Measurements from ENCODE around the gene TULP4. TPM values are rescaled to one million over a fixed set of nuclear protein-coding genes. Genes with fewer than 3 reads are reported as not detected.

Gene TULP4
- total RNA-seq, 1 donor from 2014 or later, result 252 TPM

DNA sequence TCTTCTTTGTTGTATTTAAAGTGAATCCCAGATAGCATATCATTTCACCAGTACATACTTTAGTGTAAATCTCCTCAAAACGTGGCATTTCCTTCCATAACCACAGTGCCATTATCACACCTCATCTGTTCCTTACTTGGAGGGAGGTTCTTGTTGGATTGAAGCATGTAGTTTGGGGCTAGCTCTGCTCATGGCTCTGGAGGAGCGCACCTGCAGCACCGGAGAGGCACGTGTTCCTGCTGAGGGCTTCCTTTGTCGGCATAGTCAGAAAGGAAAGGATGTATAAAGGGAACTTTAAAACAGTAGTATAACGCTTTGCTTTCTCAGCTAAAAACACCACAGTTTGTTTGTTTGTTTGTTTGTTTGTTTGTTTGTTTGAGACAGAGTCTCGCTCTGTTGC is 126.0 kb downstream of the TULP4 start:
- no peak overlapping the region for H2AFZ ChIP-seq (replicated peaks)
- no peaks in the 10 kb centered on the region for H3K4me1 ChIP-seq
- H3K36me3 Mint-ChIP-seq, result peaks cover 6% of the 10 kb centered on the region
- H3K4me3 Mint-ChIP-seq, result no peak overlapping the region
- no peaks in the 10 kb centered on the region for H3K27me3 ChIP-seq
- H3F3A ChIP-seq (ENCODE audit: low read depth), result no peaks in the 10 kb centered on the region
- peaks cover 2% of the 10 kb centered on the region for H3K27me3 Mint-ChIP-seq (ENCODE audit: insufficient read depth, low read depth)
- no peak overlapping the region for H3K9ac ChIP-seq
- no peak overlapping the region for H3K4me3 ChIP-seq
- no peaks in the 10 kb centered on the region for H3K36me3 ChIP-seq
- H3K9me3 Mint-ChIP-seq, result no peaks in the 10 kb centered on the region
- H3K4me2 ChIP-seq, result no peak overlapping the region
- no peak for DNase-seq (ENCODE audit: low spot score)
- peaks cover 10% of the 10 kb centered on the region for H3K4me1 Mint-ChIP-seq
- H3K27ac ChIP-seq, result no peak overlapping the region
- no peak for TF ChIP-seq EZH2 (IDR thresholded peaks at IDR 0.05)
- TF ChIP-seq EZH2phosphoT487 (IDR thresholded peaks at IDR 0.05), result no peak
- TF ChIP-seq, protein P1, sequence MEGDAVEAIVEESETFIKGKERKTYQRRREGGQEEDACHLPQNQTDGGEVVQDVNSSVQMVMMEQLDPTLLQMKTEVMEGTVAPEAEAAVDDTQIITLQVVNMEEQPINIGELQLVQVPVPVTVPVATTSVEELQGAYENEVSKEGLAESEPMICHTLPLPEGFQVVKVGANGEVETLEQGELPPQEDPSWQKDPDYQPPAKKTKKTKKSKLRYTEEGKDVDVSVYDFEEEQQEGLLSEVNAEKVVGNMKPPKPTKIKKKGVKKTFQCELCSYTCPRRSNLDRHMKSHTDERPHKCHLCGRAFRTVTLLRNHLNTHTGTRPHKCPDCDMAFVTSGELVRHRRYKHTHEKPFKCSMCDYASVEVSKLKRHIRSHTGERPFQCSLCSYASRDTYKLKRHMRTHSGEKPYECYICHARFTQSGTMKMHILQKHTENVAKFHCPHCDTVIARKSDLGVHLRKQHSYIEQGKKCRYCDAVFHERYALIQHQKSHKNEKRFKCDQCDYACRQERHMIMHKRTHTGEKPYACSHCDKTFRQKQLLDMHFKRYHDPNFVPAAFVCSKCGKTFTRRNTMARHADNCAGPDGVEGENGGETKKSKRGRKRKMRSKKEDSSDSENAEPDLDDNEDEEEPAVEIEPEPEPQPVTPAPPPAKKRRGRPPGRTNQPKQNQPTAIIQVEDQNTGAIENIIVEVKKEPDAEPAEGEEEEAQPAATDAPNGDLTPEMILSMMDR (IDR thresholded peaks at IDR 0.05), result no peak
- no peak overlapping the region for H3K27ac Mint-ChIP-seq
- no peaks in the 10 kb centered on the region for H4K20me1 ChIP-seq (ENCODE audit: low read depth)
- no peaks in the 10 kb centered on the region for H3K9me3 ChIP-seq (ENCODE audit: low read depth)
- no peaks in the 10 kb centered on the region for H3K79me2 ChIP-seq (ENCODE audit: low read depth)

DNA sequence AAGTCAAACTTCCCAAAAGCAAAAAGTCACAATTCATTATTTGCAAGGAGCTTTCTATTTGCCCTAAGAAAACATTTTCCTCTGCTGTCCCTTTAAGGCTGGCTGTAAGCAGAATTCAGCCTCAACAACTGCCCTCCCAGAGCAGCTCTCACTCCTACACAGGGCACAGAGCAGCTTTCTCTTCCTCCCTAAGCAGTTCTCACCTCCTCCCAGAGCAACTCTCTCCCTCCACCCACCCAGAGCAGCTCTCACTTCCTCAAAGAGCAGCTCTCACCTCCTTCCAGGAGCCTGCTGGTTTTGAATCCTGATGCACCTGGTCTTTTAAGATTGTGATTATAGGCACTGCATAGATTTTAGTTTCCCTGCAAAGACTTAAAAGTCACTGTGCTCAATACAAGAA is 127.0 kb downstream of the TULP4 start:
- no peaks in the 10 kb centered on the region for H3F3A ChIP-seq (ENCODE audit: low read depth)
- H3K36me3 ChIP-seq, result peaks cover 3% of the 10 kb centered on the region
- H4K20me1 ChIP-seq (ENCODE audit: low read depth), result no peaks in the 10 kb centered on the region
- Mint-ChIP-seq H3K4me1 (peaks cover 10% of the 10 kb centered on the region), H3K27ac (no peak overlapping the region), H3K4me3 (no peak overlapping the region), H3K36me3 (peaks cover 11% of the 10 kb centered on the region), H3K27me3 (ENCODE audit: insufficient read depth, low read depth) (peaks cover 2% of the 10 kb centered on the region), H3K9me3 (no peaks in the 10 kb centered on the region)
- no peak overlapping the region for H2AFZ ChIP-seq (replicated peaks)
- H3K9me3 ChIP-seq (ENCODE audit: low read depth), result no peaks in the 10 kb centered on the region
- no peak for DNase-seq (ENCODE audit: low spot score)
- H3K79me2 ChIP-seq (ENCODE audit: low read depth), result no peaks in the 10 kb centered on the region
- no peak overlapping the region for H3K27ac ChIP-seq
- no peaks in the 10 kb centered on the region for H3K4me1 ChIP-seq
- no peaks in the 10 kb centered on the region for H3K27me3 ChIP-seq
- no peak for TF ChIP-seq EZH2 (IDR thresholded peaks at IDR 0.05)
- TF ChIP-seq, protein P1 (IDR thresholded peaks at IDR 0.05), result no peak
- no peak overlapping the region for H3K4me3 ChIP-seq
- no peak overlapping the region for H3K9ac ChIP-seq
- H3K4me2 ChIP-seq, result no peak overlapping the region

DNA sequence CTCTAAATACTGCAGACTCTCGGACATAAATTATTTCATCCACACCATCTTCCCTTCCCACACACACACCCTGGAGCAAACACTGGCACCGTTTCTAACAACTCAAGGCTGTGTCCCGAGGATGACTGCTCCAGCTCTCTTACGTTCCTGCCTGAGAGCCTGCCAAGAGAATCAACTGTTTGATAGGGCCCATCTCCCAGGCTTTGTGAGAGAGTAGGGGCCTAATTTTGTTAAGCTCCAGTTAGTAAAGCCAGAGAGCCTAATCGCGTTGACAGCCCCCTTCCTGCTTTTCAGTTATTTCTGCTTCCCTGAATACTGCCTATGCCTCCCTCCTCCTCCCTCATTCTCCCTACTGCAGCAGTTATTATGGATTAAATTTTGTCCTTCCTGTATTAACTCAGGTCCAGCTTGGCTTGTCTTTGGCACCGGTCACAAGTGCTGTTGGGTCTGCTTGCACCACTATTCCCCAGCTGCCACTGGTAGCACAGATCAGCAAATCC is 129.5 kb downstream of the TULP4 start:
- Mint-ChIP-seq H3K36me3 (peaks cover 12% of the 10 kb centered on the region), H3K27me3 (ENCODE audit: insufficient read depth, low read depth) (peaks cover 1% of the 10 kb centered on the region), H3K9me3 (no peaks in the 10 kb centered on the region), H3K27ac (no peak overlapping the region), H3K4me1 (peaks cover 14% of the 10 kb centered on the region), H3K4me3 (no peak overlapping the region)
- H3K36me3 ChIP-seq, result peaks cover 3% of the 10 kb centered on the region
- H3F3A ChIP-seq (ENCODE audit: low read depth), result no peaks in the 10 kb centered on the region
- no peaks in the 10 kb centered on the region for H3K27me3 ChIP-seq
- no peaks in the 10 kb centered on the region for H3K4me1 ChIP-seq
- no peak for DNase-seq (ENCODE audit: low spot score)
- H4K20me1 ChIP-seq (ENCODE audit: low read depth), result no peaks in the 10 kb centered on the region
- no peak overlapping the region for H2AFZ ChIP-seq (replicated peaks)
- H3K4me3 ChIP-seq, result no peak overlapping the region
- no peak overlapping the region for H3K9ac ChIP-seq
- no peak overlapping the region for H3K4me2 ChIP-seq
- TF ChIP-seq EZH2phosphoT487 (IDR thresholded peaks at IDR 0.05), result no peak
- H3K9me3 ChIP-seq (ENCODE audit: low read depth), result no peaks in the 10 kb centered on the region
- H3K27ac ChIP-seq, result no peak overlapping the region
- no peaks in the 10 kb centered on the region for H3K79me2 ChIP-seq (ENCODE audit: low read depth)

DNA sequence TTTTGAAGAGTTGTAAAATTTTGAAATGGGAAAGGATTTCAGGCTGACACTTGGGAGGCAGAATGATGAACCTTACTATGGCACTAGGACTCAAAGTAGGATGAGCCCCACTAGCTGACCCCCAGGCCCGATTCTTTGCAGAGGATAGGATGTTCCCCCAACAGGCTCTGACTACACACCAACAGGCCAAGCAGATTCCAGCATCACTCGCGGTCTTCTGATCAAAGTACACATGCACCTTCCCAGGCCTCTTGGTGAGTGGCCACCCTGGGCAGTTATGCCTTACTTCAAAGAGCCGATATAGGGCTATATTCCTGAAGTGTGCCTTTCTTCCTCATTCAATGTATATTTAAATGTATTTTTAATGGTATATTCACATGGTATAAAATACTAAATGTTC is 130.0 kb downstream of the TULP4 start:
- Mint-ChIP-seq H3K27ac (no peak overlapping the region), H3K9me3 (no peaks in the 10 kb centered on the region), H3K4me1 (peaks cover 14% of the 10 kb centered on the region), H3K4me3 (no peak overlapping the region), H3K27me3 (ENCODE audit: insufficient read depth, low read depth) (peaks cover 2% of the 10 kb centered on the region), H3K36me3 (peaks cover 13% of the 10 kb centered on the region)
- Histone ChIP-seq H3K4me1 (no peaks in the 10 kb centered on the region), H3K79me2 (ENCODE audit: low read depth) (no peaks in the 10 kb centered on the region), H4K20me1 (ENCODE audit: low read depth) (no peaks in the 10 kb centered on the region), H3K9ac (no peak overlapping the region), H3F3A (ENCODE audit: low read depth) (no peaks in the 10 kb centered on the region), H3K9me3 (ENCODE audit: low read depth) (no peaks in the 10 kb centered on the region), H3K27ac (no peak overlapping the region), H3K27me3 (no peaks in the 10 kb centered on the region), H3K4me2 (no peak overlapping the region), H3K4me3 (no peak overlapping the region), H2AFZ (replicated peaks) (no peak overlapping the region), H3K36me3 (peaks cover 3% of the 10 kb centered on the region)
- TF ChIP-seq EZH2 (IDR thresholded peaks at IDR 0.05) (no peak), EZH2phosphoT487 (IDR thresholded peaks at IDR 0.05) (no peak)
- no peak for DNase-seq (ENCODE audit: low spot score)

All from neural progenitor cell (in vitro differentiated cells).